Epidermal melanocyte (primary cell): ENCODE results near the gene EPB41L4A.
A peak's percentile ranks its signal among the peaks of the same experiment; 100 is the strongest.

ENCODE experiments used
- DNase-seq: peaks from one replicate; pipeline ENCODE4 v3.0.0; 2011; ENCODE audit warnings: low spot score; ENCODE audit not compliant: insufficient read length

EPB41L4A gene

DNA sequence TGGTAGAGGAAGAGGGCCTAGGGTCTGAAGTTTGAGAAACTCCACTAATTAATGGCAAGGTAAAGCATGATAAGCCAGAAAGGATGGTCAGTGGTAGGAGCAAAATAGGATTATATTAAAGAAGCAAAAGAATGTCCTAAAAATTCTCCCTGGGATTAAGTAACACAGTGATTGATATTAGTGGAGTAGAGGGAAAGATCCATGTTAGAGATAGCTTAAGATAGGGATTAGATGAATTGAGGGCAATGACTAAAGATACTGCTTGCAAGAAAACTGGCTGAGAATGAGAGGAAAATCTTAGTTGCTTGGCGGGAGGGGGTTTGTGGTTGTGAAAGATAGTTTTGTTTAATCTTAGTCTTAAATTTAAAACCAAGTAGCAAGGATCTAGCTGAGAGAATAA lies 255.6 kb downstream of the EPB41L4A start:
- DNase-seq: no peak

DNA sequence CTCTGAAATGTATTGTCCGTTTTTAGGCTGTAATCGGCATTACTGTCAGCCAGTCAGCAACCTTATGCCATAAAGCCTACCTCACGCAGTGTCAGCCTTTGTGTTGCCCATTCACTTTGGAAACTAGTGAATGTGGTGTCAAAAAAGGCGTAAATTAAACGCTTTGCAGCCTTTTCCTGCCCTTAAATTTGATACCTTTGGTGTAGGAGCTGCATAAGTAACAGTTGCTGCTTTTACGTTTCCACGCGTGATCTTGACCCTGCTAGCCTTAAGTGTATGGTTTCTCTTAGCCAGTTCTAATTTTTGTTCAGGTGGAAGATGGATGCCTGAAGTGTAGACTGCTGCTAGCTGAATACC lies 257.7 kb downstream of the EPB41L4A start:
- no peak for DNase-seq

DNA sequence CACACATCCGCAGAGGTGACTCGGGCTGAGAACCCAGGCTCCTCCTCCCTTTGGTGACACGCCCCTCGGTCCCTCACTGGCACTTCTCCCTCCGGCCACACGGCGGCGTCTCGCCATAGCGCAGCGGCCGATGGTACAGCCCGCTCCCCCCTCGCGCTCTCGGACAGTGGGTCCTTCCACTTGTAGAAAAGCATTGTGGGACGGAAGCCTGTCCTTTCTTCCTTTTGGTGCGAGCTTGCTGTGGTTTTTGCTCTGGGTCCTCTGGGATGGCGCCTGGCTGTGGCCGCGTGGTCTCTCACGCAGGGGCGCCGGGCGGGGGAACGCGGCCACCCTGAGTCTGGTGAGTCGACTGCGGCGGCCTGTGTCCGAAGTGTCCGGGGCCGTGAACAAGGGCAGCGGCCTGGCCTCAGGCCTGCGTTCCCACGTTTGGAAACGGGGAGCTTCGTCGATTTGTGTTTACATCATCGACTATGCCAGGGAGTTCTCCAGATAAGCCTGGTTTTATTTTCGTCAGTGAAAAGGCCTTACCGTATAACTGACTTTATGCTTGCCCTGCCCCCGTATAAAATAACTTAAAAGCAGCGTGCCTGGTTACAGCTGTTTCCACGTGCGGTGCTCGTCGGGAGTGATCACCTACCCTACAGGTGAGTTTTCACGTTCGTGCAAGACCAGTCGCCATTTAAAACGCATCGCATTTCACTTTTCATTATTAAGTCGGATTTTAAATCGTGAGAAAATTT lies 258.3 kb downstream of the EPB41L4A start:
- DNase-seq: peak; percentile 59

DNA sequence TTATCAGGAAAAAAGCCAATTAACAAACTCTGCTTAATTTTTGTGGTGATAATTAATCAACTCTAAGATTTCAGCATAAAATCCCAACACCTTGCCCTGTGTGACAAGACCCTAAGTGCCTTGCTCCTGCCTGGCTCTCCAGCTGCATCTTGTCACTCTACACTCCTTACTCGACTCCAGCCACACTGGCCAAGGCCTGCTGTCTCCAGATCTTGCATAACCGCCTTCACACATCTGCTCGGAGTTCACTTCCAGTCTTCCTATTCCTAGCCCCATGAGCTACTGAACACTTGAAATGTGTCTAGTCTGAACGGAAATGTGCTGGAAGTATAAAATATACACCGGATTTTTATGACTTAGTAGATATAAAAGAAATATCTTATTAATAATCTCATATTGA lies 259.6 kb downstream of the EPB41L4A start:
- no peak for DNase-seq

DNA sequence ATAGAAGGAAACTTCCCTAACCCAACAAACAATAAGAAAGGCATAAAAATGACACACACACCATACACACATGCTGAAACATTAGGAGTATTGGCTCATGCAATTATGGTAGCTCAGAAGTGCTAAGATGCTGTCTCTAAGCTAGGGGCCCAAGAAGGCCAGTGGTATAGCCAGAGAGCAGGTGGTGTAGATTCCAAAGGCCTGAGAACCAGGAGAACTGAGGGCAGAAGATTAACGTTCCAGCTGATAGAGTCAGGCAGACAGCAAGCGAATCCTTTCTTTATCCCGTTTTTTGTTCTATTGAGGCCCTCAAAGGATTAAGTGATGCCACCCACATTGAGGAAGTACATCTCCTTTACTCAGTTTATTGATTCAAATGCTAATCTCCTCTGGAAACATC lies 262.9 kb downstream of the EPB41L4A start:
- no peak for DNase-seq

DNA sequence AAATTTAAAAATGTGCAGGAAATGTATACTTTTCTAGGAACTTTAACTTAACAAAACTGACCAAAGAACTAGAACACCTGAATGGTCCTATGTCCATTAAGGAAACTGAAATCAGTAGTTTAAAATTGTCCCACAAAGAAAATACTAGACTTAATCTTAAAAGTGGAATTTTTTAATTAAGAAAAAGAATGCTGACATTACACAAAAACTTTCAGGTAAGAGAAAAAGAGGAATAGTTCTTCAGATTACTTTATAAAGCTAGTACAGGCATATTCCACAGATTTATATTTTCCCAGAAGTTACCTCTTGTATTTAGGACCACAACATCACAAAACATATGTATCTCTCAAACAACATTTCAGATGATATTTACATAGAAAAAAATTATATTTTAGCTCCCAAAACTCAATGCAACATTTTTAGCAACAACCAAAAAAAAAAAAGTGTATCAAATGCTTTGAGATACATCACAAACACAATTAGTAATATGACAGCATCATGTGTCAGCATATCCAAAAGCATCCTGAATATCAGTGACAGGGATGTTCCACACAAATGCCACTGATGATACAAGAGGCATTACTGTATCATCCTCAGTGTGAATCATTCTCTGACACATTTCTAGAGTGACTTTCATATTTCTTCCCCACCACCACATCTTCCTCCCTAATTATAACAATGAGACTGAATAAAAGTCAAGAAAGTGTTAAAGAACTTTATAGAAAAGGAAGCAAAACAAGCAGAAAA lies 264.0 kb downstream of the EPB41L4A start:
- DNase-seq: no peak

DNA sequence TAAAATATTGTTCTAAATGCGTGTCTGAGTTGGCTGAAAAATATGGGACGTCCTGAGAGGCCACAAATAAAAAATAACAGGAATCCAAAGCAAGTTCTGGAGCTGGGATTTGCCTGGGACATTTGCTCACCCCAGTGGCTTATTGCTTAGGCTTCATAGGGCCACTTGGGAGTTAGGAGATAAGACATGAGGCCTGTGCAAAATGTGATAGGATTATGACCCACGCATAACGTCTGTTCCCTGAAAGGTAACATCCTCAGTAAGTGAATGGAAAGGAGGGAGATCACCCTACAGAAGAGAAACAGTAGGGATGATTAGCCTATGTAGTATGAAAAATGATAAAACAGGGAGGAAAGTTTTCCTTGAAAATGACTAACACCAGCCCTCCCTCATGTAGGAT lies 269.4 kb downstream of the EPB41L4A start:
- no peak for DNase-seq

DNA sequence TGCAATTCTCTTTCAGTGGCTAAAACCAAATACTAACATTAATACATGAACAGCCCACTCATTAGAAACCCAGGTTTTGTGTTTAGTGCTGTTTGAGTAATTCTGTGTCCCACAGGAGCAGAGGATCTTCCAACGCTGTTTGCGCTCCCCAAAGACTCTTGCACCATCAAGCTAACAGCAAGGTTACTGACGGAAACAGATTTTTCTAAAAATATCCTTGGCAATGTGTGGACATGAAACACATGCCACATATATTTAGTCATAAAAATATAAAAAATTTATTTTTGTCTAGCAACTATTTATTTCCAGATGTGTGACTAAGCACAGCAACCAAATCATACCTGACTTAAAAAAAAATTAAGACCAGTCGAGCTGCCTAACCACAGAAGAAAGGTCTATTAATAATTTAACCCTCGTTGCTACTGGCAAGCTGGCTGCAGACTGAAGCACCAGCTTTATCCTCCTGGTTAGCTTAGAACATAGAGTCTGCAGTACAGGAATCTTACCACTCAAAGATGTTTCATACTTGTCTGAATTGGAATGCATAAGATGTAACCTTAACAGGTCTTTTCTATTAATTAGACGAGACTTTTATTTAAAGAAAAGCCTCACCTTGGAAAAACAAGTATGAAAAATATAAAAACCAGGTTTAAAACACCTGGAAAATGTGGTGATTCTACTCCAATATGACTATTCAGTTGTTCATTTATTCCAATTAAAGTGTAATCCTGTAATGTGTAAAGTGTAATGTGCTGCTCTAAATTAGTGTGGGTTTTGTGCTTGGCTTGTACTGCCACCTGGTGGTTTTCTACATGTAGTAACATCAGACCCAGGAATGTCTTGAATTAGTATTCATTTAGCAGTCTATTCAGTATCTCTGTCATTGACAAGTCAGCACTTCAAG lies 272.5 kb downstream of the EPB41L4A start:
- DNase-seq: peak; percentile 65

DNA sequence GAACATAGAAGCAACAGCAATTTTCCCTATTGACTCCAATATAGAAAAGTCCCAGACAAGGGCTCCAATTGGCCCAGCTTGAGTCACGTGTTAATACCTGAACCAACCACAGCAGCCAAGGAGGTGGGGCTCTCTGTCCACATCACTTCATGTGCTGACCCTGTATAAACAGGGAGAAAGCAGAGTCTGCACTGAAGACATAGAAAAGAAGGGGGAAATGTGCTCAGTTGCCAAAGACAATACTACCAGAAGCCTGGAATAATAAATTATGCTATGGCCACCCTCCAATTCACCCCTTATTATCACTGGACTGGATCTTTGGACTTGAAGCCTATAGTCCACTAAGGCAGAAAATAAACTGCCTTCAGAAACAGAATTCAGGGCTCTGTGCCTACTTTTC lies 275.4 kb downstream of the EPB41L4A start:
- DNase-seq: no peak

DNA sequence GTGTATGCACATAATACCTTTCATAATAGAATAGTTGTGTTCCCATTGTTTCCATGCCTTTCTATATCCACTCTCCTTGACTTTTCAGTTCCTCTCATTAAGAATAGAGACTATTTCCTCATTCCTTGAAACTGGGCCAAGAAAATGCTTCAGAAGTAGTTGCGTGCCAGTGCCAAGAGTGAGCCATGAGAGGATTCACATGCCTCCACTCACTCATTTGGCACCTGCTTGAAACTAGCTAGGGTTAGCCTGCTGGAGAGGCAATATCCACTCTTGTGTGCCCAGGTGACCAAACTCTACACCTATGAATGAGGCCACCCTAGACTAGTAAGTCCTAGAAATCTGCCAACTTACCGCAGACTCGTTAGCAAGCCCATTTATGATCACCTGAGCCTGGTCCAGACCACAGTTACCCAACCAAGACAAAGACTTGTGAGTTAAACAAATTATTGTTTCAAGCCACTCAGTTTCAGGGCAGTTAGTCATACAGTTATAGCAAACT lies 276.3 kb downstream of the EPB41L4A start:
- no peak for DNase-seq

DNA sequence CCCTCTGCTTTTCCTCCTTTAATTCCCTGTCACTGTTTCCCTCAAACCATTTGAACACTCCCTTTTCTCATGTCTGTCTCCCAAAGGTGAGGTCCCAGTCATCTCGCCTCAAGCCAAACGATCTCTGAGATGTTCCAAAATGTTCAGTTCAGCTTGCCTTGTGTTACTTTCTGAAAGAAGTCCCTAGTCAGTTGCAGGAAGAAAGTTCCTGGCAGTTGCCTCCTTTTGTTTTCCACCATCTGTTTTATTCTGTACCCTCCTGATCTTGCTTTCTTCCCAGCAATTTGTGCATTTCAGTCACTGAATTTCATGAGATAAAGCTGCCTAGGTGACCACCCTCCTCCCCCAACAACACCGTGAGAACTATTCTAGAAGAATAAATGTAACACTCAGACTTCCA lies 277.5 kb downstream of the EPB41L4A start:
- no peak for DNase-seq

DNA sequence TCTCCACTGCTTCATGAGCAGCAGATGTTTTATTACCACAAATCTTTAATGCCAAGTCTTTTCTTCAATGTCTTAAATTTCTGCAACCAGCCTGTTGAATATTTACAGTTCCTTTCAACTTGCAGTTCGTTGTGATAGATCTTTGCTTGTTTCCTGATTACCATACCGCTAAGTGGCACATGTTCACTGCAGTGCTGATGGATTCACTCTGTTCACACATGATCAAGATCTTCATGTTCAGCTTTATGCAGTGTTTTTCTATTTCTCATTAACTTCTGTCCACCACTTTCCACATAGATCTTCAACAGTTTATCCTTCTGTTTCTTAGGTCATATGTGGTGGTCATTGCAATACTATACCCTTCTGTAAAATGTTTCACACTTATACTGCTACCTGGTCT lies 280.6 kb downstream of the EPB41L4A start:
- DNase-seq: no peak

DNA sequence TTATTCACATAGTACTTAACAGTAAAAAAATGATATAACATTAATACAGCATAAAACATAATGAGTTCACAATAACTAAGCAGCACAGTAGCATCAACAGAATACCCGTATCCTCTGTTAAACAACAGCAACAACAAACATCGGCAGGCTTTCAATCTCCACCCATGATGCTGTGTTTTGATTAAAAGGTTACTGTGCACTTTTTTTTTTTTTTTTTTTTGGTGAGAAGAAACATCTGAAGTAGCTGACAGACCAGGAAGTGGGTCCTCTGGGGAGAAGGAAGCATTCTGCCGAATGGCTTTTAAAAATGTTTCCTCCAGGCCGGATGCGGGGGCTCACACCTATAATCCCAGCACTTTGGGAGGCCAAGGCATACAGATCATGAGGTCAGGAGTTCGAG lies 282.3 kb downstream of the EPB41L4A start:
- no peak for DNase-seq

DNA sequence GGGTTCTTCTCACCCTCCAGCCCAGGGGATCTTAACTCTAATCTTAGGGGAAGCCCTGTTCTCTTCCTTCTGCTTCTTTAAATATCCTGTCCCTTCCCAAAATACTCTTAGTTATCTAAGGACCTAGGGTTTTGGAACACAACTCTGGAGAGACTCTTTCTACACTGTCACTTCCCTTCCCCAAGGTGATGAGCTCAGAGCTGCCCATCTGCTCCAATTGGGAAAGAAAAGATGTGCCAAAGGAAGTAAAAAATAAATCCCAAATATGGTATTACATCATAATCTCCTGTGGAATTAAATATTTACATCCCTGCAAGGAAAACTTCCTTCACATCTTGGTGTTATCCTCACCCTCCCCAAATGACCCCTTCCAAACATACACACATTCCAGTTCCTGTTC lies 291.2 kb downstream of the EPB41L4A start:
- no peak for DNase-seq

DNA sequence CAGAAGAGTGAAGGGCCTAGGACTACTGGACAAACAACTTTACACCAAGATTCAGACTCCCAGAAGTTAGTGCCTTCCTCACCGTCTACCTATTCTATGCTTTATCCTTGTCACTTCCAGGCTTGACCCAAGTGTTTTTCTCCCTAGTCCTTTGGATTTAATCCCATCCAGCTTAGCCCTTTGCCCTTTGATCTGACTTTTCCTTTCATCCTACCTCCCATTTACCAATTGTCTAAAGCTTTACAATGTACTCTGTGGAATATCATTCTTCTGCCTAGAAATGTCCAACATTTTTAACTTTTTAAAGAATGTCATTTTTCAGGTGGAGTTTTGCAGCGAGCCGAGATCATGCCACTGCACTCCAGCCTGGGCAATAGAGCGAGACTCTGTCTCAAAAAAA lies 292.1 kb downstream of the EPB41L4A start:
- no peak for DNase-seq

DNA sequence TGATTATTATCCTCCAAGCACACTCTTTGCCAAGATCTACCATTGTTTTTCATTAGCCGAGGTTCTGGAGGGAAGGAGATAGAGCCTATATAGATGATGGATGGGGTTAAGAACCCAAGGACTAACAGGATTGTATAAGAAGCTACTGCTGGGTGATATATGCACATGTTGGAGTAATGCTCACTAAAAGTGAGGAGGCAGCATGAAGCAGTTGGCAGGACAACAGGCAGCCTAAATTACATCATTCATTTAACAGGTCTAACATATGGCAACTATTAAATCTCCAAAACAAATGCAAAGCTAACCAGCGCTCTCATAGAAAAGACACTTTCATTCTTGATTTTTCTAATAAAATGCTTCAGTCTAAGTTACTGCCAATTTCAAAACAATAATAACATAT lies 293.2 kb downstream of the EPB41L4A start:
- no peak for DNase-seq

DNA sequence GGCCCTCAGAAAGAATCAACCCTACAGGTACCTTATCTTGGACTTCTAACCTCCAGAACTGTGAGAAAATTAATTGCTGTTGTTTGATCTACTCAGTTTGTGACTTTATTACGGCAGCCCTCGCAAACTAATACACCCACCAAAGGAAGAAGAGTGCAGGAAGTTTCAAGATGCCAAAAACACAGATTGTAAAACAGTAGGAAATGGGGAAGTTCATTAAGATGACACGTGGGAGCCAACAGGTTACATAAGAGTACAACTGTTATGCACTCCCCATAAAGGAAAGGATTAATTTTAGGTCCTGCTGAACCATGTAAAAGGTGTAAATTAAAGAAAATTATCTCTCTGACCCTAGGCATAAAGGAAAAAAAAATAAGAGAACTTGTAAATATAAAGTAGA lies 294.3 kb downstream of the EPB41L4A start:
- DNase-seq: no peak

DNA sequence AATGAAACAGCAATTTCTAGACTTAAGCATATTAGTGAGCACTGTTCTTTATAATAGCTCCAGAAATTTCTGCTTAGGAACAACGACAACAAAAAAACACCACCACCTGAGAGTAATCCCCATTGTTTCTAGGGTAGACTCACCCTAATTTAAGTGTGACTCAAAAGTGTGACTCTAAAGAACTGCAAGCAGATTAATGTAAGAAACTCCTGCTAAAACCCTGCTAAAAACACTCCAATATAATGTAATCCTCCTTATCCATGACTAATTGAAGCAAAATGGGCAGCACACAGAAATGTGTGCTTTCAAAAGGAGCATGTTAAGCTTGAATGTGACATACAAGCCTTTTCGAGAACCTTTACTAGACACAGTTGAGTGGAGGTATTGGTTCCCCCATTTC lies 296.0 kb downstream of the EPB41L4A start:
- DNase-seq: no peak

DNA sequence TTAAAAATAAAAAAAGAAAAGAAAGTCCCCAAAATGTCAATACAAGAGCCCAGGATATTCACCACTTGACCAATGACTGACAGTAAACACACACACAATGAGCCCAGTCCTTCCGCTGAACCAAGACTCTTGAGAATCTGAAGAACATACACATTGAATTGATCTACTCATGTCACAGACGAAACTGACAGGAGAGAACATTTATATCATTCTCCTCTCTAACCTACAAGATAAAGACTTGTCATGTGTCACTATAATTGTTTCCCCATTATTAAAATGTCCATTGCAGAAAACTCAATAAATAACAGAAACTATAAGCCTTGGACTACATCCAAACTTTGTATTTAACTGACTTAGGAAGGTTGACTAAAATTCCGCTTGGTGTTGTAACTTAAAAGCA lies 296.7 kb downstream of the EPB41L4A start:
- DNase-seq: no peak

DNA sequence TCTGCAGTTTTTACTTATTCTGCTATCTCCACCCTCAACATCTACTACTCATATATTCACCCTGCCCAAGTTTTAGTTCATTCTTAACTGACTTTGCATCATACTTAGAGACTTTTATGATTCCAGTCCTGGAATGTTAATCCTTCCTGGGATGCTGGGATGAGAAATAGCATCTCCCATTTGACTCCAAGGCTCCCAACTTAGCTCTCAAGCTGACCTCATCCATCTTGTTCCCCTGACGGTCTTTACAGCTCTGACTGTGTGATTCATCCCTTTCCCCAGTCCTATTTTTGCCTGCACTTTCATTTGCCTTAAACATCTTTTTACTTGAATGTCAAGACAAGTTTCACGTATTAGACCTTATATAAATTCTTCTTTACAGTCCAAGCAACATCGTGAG lies 297.8 kb downstream of the EPB41L4A start:
- DNase-seq: no peak

DNA sequence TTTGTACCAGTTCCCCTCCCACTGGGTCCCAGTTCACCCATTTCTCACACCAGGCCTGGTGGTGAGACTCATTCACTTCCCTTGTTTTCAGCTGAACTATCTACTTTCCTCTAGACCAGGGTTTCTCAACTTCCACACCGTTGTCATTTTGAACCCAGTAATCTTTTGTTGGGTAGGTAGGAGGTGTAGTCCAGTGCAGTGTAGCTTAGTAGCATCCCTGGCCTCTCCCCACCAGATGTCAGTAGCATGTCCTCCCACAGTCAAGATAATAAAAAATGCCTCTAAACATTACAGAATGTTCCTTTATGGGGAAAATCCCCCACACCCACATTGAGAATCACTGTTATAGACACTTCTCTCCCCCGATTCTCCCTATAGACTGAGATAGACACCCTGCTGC lies 299.1 kb downstream of the EPB41L4A start:
- no peak for DNase-seq

DNA sequence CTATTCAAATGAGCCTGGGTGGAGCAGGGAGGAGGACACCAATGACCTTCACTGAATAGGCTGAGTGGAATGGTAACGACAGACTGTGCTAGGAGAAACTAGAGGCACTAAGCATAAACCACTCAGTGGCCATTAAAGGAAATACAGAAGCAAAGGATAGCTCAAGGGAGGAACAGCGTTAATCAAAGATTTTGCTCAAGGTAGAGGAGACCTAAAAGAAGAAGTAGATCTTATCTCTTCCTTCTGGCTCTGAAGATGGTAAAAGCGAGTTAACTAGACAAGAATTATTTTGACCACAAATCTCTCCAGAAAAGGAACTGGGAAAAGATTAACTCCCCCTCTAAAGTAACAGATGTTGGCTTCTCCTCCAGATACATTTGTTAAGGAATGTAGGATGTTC lies 299.6 kb downstream of the EPB41L4A start:
- DNase-seq: no peak
